ENCODE measurements around the gene FOXP1. TPM values are rescaled to one million over a fixed set of nuclear protein-coding genes. Genes with fewer than 3 reads are reported as not detected.

The FOXP1 gene
- total and polyA plus RNA-seq, 8 donors = 12.3 to 215 (median 117) TPM

- peak in 1 of 2 donors; percentile 61 for DNase-seq
- Histone ChIP-seq H3K27ac (peak overlapping the region; percentile 39 to 63 (median 56)), H3K4me1 (peaks cover 0 to 37% (median 20%) of the 10 kb centered on the region in 4 donors), H3K36me3 (no peaks in the 10 kb centered on the region), H3K4me3 (no peak overlapping the region), H3K27me3 (no peaks in the 10 kb centered on the region), H3K9me3 (no peaks in the 10 kb centered on the region)
- intact Hi-C loops (cut with DNase I; ENCODE audit: low total_unique reads) = no loop called here
- no peak for TF ChIP-seq POLR2A (IDR thresholded peaks at IDR 0.05)
- no peak for TF ChIP-seq CTCF (IDR thresholded peaks at IDR 0.05)
- TF ChIP-seq EP300 (IDR thresholded peaks at IDR 0.05) = no peak
- WGBS, 5 donors = 18 to 32% (median 24%) methylated on average over 8 of the region's 8 CpGs
These were observed 313.6 kb downstream of the FOXP1 start for GRCh38 chr3:71269906-71270305.

- no peak for DNase-seq
- intact Hi-C loops (cut with DNase I; ENCODE audit: low total_unique reads) = no loop called here
- WGBS, 5 donors = 93 to 96% (median 95%) methylated on average over 5 of the region's 5 CpGs
- no peak overlapping the region for H3K27ac ChIP-seq
- H3K36me3 ChIP-seq = no peaks in the 10 kb centered on the region
- no peaks in the 10 kb centered on the region for H3K9me3 ChIP-seq
- no peaks in the 10 kb centered on the region for H3K27me3 ChIP-seq
- H3K4me3 ChIP-seq = no peak overlapping the region
- peaks cover 0 to 43% (median 21%) of the 10 kb centered on the region in 4 donors for H3K4me1 ChIP-seq
- TF ChIP-seq EP300 (IDR thresholded peaks at IDR 0.05) = no peak
- no peak for TF ChIP-seq CTCF (IDR thresholded peaks at IDR 0.05)
- TF ChIP-seq POLR2A (IDR thresholded peaks at IDR 0.05) = no peak
- TF ChIP-seq POLR2AphosphoS5 (IDR thresholded peaks at IDR 0.05) = no peak
These were observed 315.0 kb downstream of the FOXP1 start for GRCh38 chr3:71268462-71268999.

DNA sequence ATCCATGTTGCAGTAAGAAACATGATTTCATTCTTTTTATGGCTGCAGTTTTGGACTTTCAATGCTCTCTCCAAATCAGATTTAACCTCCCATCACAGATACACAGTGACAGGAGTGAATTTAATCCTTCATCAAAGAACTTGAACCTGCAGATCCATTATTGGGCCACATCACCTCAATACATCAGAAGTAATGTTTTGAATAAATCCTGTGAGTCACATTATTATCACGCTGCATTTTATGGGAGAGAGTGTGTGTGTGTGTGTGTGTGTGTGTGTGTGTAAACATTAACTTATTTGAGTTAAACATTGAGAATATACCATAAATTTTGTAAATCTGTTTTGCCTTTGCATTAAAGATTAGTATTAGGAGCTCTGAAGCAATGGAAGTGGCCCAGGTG is 316.7 kb downstream of the FOXP1 start:
- Histone ChIP-seq H3K36me3 (no peaks in the 10 kb centered on the region), H3K4me1 (peaks cover 4 to 56% (median 25%) of the 10 kb centered on the region in 4 donors), H3K27me3 (no peaks in the 10 kb centered on the region), H3K4me3 (no peak overlapping the region), H3K9me3 (no peaks in the 10 kb centered on the region), H3K27ac (no peak overlapping the region)
- 32 to 52% (median 43%) methylated on average over 1 of the region's 1 CpG for WGBS, 5 donors
- DNase-seq = no peak
- TF ChIP-seq CTCF (IDR thresholded peaks at IDR 0.05) (no peak), POLR2AphosphoS5 (IDR thresholded peaks at IDR 0.05) (no peak), POLR2A (IDR thresholded peaks at IDR 0.05) (no peak), EP300 (IDR thresholded peaks at IDR 0.05) (no peak)
- intact Hi-C loops (cut with DNase I; ENCODE audit: low total_unique reads) = no loop called here

DNA sequence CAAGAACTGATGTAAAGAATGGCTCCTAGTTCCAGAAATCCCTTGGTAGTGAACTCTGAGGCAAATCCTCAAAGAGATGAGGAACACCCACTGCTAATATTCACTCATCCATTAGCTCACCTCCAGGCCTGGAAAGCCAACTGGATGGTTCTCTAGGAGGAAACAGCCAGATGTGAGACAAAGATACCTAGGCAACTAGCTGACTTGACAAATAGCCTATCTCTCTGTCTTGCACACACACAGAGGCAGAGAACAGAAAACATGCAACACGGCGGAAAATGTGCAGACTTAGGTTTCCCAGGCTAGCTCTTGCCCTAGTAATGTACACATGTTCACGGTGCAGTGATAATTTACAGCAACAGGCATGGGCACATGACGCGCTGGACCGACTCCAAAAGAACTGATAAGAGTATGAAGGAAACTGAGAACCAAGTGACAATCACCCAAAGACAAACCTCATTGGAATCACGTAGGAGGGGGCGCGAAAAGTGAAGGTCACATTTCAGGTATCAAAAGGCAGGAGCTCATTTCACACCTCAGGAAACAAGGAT is 318.1 kb downstream of the FOXP1 start:
- H3K27me3 ChIP-seq = no peaks in the 10 kb centered on the region
- H3K27ac ChIP-seq = peak overlapping the region in 2 of 5 donors; percentile 35 to 42
- peak; percentile 43 to 59 for DNase-seq
- TF ChIP-seq POLR2AphosphoS5 (IDR thresholded peaks at IDR 0.05) (no peak), CTCF (IDR thresholded peaks at IDR 0.05) (no peak), EP300 (IDR thresholded peaks at IDR 0.05) (no peak), POLR2A (IDR thresholded peaks at IDR 0.05) (no peak)
- no peaks in the 10 kb centered on the region for H3K9me3 ChIP-seq
- intact Hi-C loops (cut with DNase I; ENCODE audit: low total_unique reads) = no loop called here
- H3K4me1 ChIP-seq = peaks cover 6 to 48% (median 17%) of the 10 kb centered on the region in 4 donors
- H3K36me3 ChIP-seq = no peaks in the 10 kb centered on the region
- no peak overlapping the region for H3K4me3 ChIP-seq
- WGBS, 5 donors = 44 to 80% (median 57%) methylated on average over 9 of the region's 9 CpGs
